Measurements from ENCODE around the gene BBLN. TPM values are rescaled to one million over a fixed set of nuclear protein-coding genes. Genes with fewer than 3 reads are reported as not detected.
A peak's percentile ranks its signal among the peaks of the same experiment; 100 is the strongest.

BBLN gene
- total and polyA plus RNA-seq, 2 of the 4 experiments (the other 2 are of a cell fraction) = 25.1 to 103 TPM

GRCh38 chr9:128203024-128203706 lies 43.1 kb downstream of the BBLN start, which contains the start of gene DNM1:
Gene DNM1, plus strand, starts transcription at chr9:128203379. Its CDS starts 92 bp downstream, at chr9:128203471.
- Histone ChIP-seq H3K4ac (ENCODE audit: low read depth, low read length) (peak within 1 kb of the TSS; percentile 55), H4K20me1 (ENCODE audit: insufficient read depth, low read length) (peaks cover 3% of the 10 kb centered on the region; the same call in 1 of the 2 replicates), H2BK15ac (ENCODE audit: low read depth, low read length) (no peak within 1 kb of the TSS), H3K23ac (ENCODE audit: low read depth, low read length) (peak within 1 kb of the TSS; percentile 84), H3K4me2 (ENCODE audit: low read depth, low read length) (peak within 1 kb of the TSS; percentile 91), H2BK120ac (ENCODE audit: low read depth, low read length) (peak within 1 kb of the TSS; percentile 30; the same call in 1 of the 2 replicates), H3K36me3 (ENCODE audit: control insufficient read depth, insufficient read depth, low read length) (no peaks in the 10 kb centered on the region), H3K4me1 (ENCODE audit: control insufficient read depth, insufficient read depth, low read length) (no peaks in the 10 kb centered on the region; the same call in 1 of the 2 replicates), H2AFZ (replicated peaks; ENCODE audit: low read length, poor library complexity) (peak within 1 kb of the TSS; percentile 95), H3K9me1 (ENCODE audit: insufficient read depth, low read length) (peaks cover 3% of the 10 kb centered on the region; the same call in 1 of the 2 replicates), H2BK20ac (ENCODE audit: low read depth, low read length) (no peak within 1 kb of the TSS), H3K9me3 (ENCODE audit: control insufficient read depth, insufficient read depth, low read length) (no peaks in the 10 kb centered on the region), H4K5ac (ENCODE audit: low read depth, low read length) (no peak within 1 kb of the TSS), H3K79me1 (ENCODE audit: low read depth in 1 of 2, low read length in 2 of 2) (peaks cover 0 to 4% of the 10 kb centered on the region in 2 experiments; a peak in 1 of 4 replicates), H3K27me3 (ENCODE audit: control insufficient read depth, insufficient read depth, low read length) (no peaks in the 10 kb centered on the region), H4K91ac (ENCODE audit: insufficient read depth, low read depth, low read length) (no peak within 1 kb of the TSS), H2AK5ac (ENCODE audit: low read depth, low read length) (peak within 1 kb of the TSS; percentile 56; the same call in 1 of the 2 replicates), H3K27ac (ENCODE audit: insufficient read depth, low read length) (no peak within 1 kb of the TSS; the same call in 1 of the 2 replicates), H4K8ac (ENCODE audit: low read depth in 2 of 2, low read length in 2 of 2) (peak within 1 kb of the TSS in 1 of 2 experiments; percentile 52; a peak in 1 of 4 replicates), H2AK9ac (replicated peaks; ENCODE audit: low read depth, low read length, poor library complexity) (peak within 1 kb of the TSS; percentile 87), H3K56ac (ENCODE audit: extremely low read depth, insufficient read depth, low read length) (no peak within 1 kb of the TSS), H3K14ac (replicated peaks; ENCODE audit: low read depth, low read length) (no peak within 1 kb of the TSS), H3K9ac (ENCODE audit: low read depth, low read length) (peak within 1 kb of the TSS; percentile 51), H3K18ac (ENCODE audit: low read depth, low read length) (no peak within 1 kb of the TSS), H2BK5ac (ENCODE audit: low read depth, low read length, poor library complexity, severe bottlenecking) (peak within 1 kb of the TSS; percentile 22), H3K4me3 (ENCODE audit: insufficient read depth, low read depth, low read length) (peak within 1 kb of the TSS; percentile 74)
- DNase-seq (peak; percentile 54), ATAC-seq (ENCODE audit: low read depth) (peak; percentile 96)
- BruUV-seq (replicated peaks) = no TSS peak
- 0% methylated on average over 24 of the region's 72 CpGs; no CpG with 5 or more reads in 1 of the 2 experiments for WGBS, 2 experiments (ENCODE audit: extremely low coverage in 2 of 2, insufficient read length in 1 of 2)
- ChIA-PET CTCF (no interaction called here), POLR2A (ENCODE audit: unreplicated experiment) (interaction anchor here (0.6 kb wide), 1 partner anchor 74 kb away, joined by 3 read pairs; no protein-coding TSS in a partner anchor)
- intact Hi-C loops (cut with micrococcal nuclease) (no loop called here), in situ Hi-C loops (cut with MboI; ENCODE audit: low sequenced_read_pairs) (no loop called here), dilution Hi-C loops (cut with HindIII; ENCODE audit: low sequenced_read_pairs, unreplicated experiment) (no loop called here)
- no peak for TF ChIP-seq POLR2A (IDR thresholded peaks at IDR 0.05; ENCODE audit: low read depth, low read length)
- peak; percentile 98 for TF ChIP-seq CTCF (conservative IDR thresholded peaks at IDR 0.05; ENCODE audit: low read depth, low read length)
- no peak for TF ChIP-seq RFX5 (IDR thresholded peaks at IDR 0.05; ENCODE audit: low read depth, low read length)
- TF ChIP-seq SMC3 (IDR thresholded peaks at IDR 0.05; ENCODE audit: low read depth, low read length) = peak; percentile 59
- TF ChIP-seq RAD21 (IDR thresholded peaks at IDR 0.05; ENCODE audit: low read length) = peak; percentile 48
- TF ChIP-seq MAZ (IDR thresholded peaks at IDR 0.05; ENCODE audit: borderline replicate concordance, low read depth, low read length) = peak; percentile 100
- no peak for TF ChIP-seq BHLHE40 (IDR thresholded peaks at IDR 0.05; ENCODE audit: low read depth, low read length)
- TF ChIP-seq CHD1 (IDR thresholded peaks at IDR 0.05; ENCODE audit: low read depth, low read length) = no peak
